ENCODE results near the gene NSMCE1.
"Not testable (repeated sequence)": the region's sequence is repeated elsewhere in the genome, so short reads cannot be mapped to it uniquely, and the experiment has no call there.

NSMCE1 gene

DNA sequence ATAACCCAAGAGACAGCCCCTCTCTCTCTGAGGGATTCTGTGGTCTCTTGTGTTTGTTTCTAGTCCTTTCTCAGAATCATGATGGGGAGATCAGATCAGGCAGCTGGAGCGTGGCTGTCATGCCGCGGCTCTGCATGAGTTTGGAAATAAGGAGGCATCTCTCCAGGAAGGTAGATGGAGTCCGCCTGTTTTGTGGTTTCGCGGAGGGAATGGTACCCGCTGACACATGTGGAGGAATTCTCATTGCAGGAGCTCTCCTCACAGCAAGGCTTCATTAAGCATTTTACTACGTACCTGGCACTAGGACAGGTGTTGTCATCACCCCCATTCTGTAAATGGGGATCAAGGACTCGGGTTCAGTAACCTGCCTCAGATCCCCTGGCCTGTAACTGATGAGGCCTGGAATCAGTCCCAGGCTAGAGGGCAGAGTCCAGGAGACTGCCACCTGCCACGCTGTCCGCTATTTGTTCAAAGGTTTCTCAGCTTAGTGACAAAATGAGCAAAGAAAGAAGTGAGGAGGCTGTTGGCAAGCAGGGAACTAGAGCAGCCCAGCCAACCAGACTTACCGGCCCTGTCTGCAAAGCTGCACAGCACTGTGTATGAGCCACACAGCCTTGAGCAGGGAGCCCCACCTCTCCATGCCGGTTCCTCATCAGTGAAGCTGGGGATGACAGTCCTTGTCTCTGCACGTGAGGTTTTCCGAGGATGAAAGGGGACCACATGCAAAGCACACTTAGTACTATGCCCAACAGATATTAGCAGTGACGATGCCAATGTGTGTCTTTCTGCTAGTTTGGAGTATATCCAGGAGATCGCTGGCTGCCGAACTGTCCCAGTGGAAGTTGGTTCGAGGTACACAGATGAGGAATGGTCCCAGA lies 54.2 kb downstream of the NSMCE1 start:
- H3K36me3 Mint-ChIP-seq (ENCODE audit: insufficient read depth) = peaks cover 13% of the 10 kb centered on the region
- no peaks in the 10 kb centered on the region for H3K27me3 Mint-ChIP-seq
- H3K4me3 Mint-ChIP-seq = no peak overlapping the region
- DNase-seq = no peak
- peaks cover 2 to 4% of the 10 kb centered on the region in 2 donors for H3K4me1 Mint-ChIP-seq (ENCODE audit: low read depth in 2 of 2)
- H3K9me3 Mint-ChIP-seq = no peaks in the 10 kb centered on the region
- peak overlapping the region in 1 of 2 donors; percentile 38 for H3K27ac Mint-ChIP-seq
- ATAC-seq (replicated peaks) = no peak

DNA sequence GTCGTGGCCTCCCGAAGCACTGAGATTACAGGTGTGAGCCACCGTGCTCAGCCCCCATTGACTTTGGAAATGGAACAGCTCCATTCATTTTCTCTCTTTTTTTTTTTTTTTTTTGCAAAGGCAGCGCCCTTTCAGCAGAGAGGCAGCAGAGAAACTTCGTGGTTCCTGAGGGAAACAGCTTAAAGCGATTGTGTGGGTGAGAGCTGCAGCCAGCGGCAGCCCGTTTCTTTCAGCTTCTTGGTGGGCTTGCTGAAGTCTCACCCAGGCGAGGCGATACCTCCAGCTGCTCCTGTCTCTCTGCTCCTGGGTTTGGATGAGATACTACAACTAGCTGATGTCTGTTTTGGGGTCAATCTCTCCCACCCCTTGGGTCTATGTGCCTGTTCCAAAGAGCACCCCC lies 57.5 kb downstream of the NSMCE1 start:
- no peaks in the 10 kb centered on the region for H3K9me3 Mint-ChIP-seq
- no peak overlapping the region for H3K27ac Mint-ChIP-seq

DNA sequence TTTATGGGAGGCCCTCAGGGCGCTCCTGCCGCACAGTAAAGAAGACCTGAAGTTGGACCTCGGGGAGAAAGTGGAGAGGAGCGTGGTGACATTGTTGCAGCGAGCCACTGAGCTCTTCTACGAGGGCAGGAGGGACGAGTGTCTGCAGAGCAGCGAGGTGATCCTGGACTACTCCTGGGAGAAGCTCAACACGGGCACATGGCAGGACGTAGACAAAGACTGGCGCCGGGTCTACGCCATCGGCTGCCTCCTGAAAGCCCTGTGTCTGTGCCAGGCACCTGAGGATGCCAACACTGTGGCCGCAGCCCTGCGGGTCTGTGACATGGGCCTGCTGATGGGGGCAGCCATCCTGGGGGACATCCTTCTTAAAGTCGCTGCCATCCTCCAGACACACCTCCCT lies 58.4 kb downstream of the NSMCE1 start:
- ATAC-seq (replicated peaks) (no peak), DNase-seq (no peak)
- Mint-ChIP-seq H3K4me3 (no peak overlapping the region), H3K27me3 (no peaks in the 10 kb centered on the region), H3K36me3 (ENCODE audit: insufficient read depth) (peaks cover 7% of the 10 kb centered on the region), H3K9me3 (no peaks in the 10 kb centered on the region), H3K27ac (no peak overlapping the region), H3K4me1 (ENCODE audit: low read depth in 2 of 2) (peaks cover 0 to 4% of the 10 kb centered on the region in 2 donors)

More for the DNA sequence above, 57.5 kb downstream of the NSMCE1 start:
- ATAC-seq (replicated peaks) = no peak
- Mint-ChIP-seq H3K4me1 (ENCODE audit: low read depth in 2 of 2) (peaks cover 2 to 4% of the 10 kb centered on the region in 2 donors), H3K36me3 (ENCODE audit: insufficient read depth) (peaks cover 9% of the 10 kb centered on the region), H3K27me3 (no peaks in the 10 kb centered on the region), H3K4me3 (no peak overlapping the region)
- no peak for DNase-seq

DNA sequence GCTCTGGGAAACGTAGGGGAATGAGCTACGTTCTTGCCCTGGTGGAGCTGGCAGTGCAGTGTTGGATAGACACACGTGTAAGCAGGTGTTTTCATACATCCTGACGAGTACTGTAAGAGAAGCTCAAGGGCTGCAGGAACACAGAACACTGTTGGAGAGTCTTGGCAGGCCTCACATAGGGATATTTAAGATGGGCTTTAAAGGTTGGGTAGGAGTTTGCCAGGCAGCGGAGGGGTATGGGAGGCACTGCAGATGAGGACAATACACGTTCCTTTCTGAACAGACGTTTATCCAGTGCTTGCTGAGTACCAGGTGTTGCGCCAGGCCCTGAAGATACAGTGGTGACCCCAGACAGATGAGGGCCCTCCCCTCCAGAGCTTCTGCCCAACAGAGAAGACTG lies 59.0 kb downstream of the NSMCE1 start:
- H3K27ac Mint-ChIP-seq = no peak overlapping the region

DNA sequence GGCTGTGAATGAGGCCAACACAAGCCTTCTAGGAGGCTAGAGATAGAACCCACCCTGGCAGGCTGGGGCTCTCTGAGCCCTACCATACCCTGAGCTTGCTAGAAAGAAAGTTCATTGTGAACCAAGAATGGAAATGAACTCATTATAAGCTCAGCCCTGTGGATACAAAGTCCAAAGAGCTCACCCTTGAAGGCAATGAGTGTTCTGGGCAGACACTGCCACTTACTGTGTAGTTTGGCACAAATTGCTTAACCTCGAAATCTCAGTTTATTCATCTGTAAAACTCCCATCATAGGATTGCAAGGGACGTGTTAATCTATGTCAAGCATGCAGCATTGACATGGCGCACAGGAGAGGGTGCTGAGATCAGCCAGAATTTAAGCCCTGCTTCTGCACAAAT lies 59.8 kb downstream of the NSMCE1 start:
- Mint-ChIP-seq H3K27me3 (no peaks in the 10 kb centered on the region), H3K9me3 (no peaks in the 10 kb centered on the region), H3K4me1 (ENCODE audit: low read depth in 2 of 2) (peaks cover 5 to 10% of the 10 kb centered on the region in 2 donors), H3K27ac (no peak overlapping the region), H3K36me3 (ENCODE audit: insufficient read depth) (peaks cover 12% of the 10 kb centered on the region), H3K4me3 (no peak overlapping the region)
- no peak for DNase-seq
- ATAC-seq (replicated peaks) = no peak

More for the DNA sequence above, 59.0 kb downstream of the NSMCE1 start:
- no peak overlapping the region for H3K4me3 Mint-ChIP-seq
- no peaks in the 10 kb centered on the region for H3K9me3 Mint-ChIP-seq
- peaks cover 0 to 4% of the 10 kb centered on the region in 2 donors for H3K4me1 Mint-ChIP-seq (ENCODE audit: low read depth in 2 of 2)
- H3K36me3 Mint-ChIP-seq (ENCODE audit: insufficient read depth) = peaks cover 7% of the 10 kb centered on the region
- no peaks in the 10 kb centered on the region for H3K27me3 Mint-ChIP-seq
- ATAC-seq (replicated peaks) (no peak), DNase-seq (no peak)

DNA sequence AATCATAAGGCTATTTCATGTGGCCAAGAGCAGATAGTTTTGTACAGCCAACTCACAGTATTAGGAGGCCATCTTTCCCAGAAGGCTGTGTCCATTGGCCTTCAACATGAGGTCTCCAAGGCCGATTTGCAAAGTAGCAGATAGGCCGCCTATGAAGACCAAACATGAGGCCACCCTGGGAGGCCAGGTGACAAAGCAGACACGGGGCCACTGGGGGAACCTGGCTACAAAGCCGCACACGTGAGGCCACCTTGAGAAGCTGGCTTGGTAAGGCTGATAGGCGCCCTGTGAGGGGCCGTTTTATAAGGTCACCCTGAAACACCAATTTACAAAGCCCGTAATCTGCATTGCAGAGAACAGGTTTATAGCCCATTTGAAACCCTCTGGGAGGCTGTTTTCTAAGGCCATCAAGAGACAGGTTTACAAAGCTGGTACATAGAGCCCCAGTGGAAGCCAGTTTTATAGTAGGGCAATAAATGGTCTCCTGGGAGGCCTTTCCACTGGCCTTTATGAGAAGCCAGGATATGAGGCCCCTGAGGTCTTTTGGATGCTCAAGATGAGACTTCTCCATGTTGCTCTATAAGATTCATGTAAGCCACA lies 60.4 kb downstream of the NSMCE1 start:
- DNase-seq = no peak
- peaks cover 18% of the 10 kb centered on the region for H3K36me3 Mint-ChIP-seq (ENCODE audit: insufficient read depth)
- H3K4me3 Mint-ChIP-seq = no peak overlapping the region
- no peak for ATAC-seq (replicated peaks)
- H3K9me3 Mint-ChIP-seq = no peaks in the 10 kb centered on the region
- H3K4me1 Mint-ChIP-seq (ENCODE audit: low read depth in 2 of 2) = peaks cover 7 to 13% of the 10 kb centered on the region in 2 donors
- H3K27ac Mint-ChIP-seq = no peak overlapping the region
- H3K27me3 Mint-ChIP-seq = no peaks in the 10 kb centered on the region

DNA sequence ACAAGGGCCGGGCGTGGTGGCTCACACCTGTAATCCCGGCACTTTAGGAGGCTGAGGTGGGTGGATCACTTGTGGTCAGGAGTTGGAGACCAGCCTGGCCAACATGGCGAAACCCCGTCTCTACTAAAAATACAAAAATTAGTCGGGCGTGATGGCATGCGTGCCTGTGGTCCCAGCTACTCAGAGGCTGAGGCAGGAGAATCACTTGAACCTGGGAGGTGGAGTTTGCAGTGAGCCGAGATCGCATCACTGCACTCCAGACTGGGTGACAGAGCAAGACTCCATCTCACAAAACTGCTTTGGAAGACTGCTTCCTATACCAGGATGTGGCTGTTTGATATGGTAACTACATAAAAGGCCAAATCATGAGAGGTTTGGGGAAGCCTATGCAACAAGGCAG lies 61.5 kb downstream of the NSMCE1 start:
- not testable (repeated sequence) for DNase-seq, H3K27ac Mint-ChIP-seq

DNA sequence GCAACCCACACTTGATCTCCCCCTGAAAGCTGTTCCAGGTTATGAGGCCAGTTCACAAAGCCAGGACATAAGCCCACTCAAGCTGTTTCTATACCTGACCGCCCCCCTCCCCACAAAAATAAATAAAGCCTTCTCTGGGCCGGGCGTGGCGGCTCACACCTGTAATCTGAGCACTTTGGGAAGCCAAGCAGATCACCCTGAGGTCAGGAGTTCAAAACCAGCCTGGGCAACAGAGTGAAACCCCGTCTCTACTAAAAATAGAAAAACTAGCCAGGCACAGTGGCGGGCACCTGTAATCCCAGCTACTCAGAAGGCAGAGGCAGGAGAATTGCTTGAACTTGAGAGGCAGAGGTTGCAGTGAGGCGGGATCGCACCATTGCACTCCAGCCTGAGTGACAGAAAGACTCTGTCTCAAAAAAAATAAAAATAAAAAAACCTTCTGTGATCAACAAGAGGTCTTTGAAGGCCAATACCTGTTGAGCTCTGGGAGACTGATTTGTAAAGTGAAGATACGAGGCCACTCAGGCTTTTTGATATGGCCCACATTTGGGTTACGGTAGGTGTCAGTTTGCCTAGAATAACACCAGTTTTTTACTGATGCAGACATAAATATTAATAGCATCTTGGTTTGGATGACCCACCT lies 63.0 kb downstream of the NSMCE1 start:
- H3K27ac Mint-ChIP-seq = no peak overlapping the region
- H3K9me3 Mint-ChIP-seq = no peaks in the 10 kb centered on the region
- DNase-seq (no peak), ATAC-seq (replicated peaks) (no peak)
- H3K4me3 Mint-ChIP-seq = no peak overlapping the region
- H3K27me3 Mint-ChIP-seq = no peaks in the 10 kb centered on the region
- peaks cover 23 to 24% of the 10 kb centered on the region in 2 donors for H3K4me1 Mint-ChIP-seq (ENCODE audit: low read depth in 2 of 2)
- peaks cover 12% of the 10 kb centered on the region for H3K36me3 Mint-ChIP-seq (ENCODE audit: insufficient read depth)

More for the DNA sequence above, 61.5 kb downstream of the NSMCE1 start:
- not testable (repeated sequence) for H3K27me3 Mint-ChIP-seq; H3K4me3 Mint-ChIP-seq; H3K9me3 Mint-ChIP-seq; ATAC-seq (replicated peaks)
- peaks cover 18% of the 10 kb centered on the region for H3K36me3 Mint-ChIP-seq (ENCODE audit: insufficient read depth)
- peaks cover 14 to 17% of the 10 kb centered on the region in 2 donors for H3K4me1 Mint-ChIP-seq (ENCODE audit: low read depth in 2 of 2)

DNA sequence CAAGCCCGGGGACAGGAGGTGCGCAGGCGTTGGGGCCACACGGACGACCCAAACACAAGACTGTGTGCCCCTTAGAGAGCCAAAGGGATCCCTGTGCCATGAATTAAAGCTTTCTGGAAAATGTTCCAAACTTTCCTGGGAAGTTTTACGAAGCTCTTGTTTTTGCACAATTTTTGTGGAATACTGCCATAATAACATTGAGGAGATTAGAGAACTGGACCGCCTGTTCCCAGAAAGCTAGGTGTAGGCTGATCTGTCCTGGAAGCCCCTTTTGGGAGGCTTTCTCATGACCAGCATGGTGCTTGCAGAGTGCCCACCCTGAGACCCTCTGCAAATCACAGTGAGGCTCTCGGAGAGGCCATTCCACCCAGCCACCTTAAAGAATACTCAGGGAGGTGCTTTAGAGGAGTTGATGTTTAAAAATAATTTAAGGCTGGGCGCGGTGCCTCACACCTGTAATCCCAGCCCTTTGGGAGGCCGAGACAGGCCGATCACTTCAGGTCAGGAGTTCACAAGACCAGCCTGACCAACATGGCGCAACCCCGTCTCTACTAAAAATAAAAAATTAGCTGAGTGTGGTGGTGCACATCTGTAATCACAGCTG lies 64.2 kb downstream of the NSMCE1 start:
- H3K9me3 Mint-ChIP-seq = no peaks in the 10 kb centered on the region
- peaks cover 12% of the 10 kb centered on the region for H3K36me3 Mint-ChIP-seq (ENCODE audit: insufficient read depth)
- peaks cover 34% of the 10 kb centered on the region in 2 donors for H3K4me1 Mint-ChIP-seq (ENCODE audit: low read depth in 2 of 2)
- DNase-seq = no peak
- ATAC-seq (replicated peaks) = no peak
- no peaks in the 10 kb centered on the region for H3K27me3 Mint-ChIP-seq
- peak overlapping the region; percentile 86 to 89 for H3K4me3 Mint-ChIP-seq
- peak overlapping the region; percentile 96 to 97 for H3K27ac Mint-ChIP-seq

DNA sequence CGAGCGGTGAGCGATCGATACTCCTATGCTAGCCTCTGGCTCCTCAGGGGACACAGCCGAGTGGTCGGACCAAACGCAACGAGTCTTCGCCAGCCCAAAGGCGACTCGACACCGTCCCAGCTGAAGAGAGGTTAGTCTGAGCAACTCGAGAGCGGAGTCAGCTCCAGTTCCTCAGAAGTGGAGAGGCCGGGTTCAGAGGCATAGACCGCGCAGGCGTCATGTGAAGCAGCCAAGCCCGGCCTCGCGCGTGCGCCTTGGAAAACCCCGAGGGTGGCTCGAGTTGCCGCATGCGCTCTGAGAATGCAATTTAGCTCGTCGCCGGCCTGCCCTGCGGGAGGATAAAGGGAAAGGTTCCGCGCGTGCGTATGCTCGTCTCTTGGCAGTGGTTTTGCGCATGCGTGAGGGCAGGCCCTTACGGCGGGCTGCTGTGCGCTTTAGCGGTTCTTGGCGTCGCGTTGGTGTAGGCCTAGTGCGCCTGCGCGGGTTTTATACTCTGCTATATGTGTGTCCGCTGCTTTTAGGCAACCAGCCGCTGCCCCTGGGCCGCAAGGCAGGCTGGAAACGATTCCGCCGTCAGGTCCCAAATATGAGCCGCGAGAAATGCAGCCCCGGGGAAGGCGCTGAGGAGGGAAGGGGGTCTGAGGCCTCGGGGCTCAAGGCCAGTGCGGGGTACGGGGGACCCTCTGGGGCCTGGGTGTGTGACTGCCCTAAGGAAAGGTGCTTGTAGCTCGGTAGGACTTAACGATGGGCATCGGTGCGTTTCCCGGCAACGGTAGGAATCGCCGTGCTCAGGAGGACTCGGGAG lies 64.9 kb downstream of the NSMCE1 start, which contains the start of gene KDM8:
TSS of gene KDM8 (plus strand) at position 20 of the 805 bp plus-strand sequence. CDS start 6,598 bp downstream, outside the sequence.
- H3K27me3 Mint-ChIP-seq = no peaks in the 10 kb centered on the region
- H3K4me3 Mint-ChIP-seq = peak within 1 kb of the TSS; percentile 86 to 89
- H3K36me3 Mint-ChIP-seq (ENCODE audit: insufficient read depth) = peaks cover 12% of the 10 kb centered on the region
- DNase-seq (peak; percentile 98 to 99 (median 99)), ATAC-seq (replicated peaks) (peak; percentile 76)
- peak within 1 kb of the TSS; percentile 96 to 97 for H3K27ac Mint-ChIP-seq
- peaks cover 39 to 41% of the 10 kb centered on the region in 2 donors for H3K4me1 Mint-ChIP-seq (ENCODE audit: low read depth in 2 of 2)
- H3K9me3 Mint-ChIP-seq = no peaks in the 10 kb centered on the region

DNA sequence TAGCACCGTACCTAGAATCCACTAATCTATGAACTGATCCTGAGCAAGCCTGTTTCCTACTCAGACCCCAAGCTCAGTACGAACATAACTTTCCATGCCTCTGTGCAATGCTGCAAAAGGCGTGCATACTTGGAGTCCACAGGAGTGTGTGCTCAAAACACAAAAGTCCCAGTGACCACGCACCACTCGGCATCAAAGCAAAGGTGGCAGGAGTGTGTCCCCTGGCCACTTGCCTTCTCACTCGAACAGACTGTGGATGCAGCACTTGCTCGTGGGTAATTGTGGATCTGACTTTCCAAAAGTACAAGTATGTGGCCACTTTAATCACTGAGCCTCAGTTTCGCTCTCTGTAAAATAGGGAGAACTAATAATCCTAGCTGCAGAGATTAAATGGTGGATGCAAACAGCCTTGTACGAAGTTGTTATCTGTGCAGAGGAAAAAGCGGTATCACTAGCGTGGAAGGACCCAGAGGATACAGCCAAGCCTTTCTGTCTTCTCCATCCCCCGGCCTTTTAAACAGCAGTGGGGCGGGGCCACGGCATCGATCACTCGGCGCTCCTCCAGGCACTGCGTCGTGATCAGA lies 65.6 kb downstream of the NSMCE1 start:
- peaks cover 12% of the 10 kb centered on the region for H3K36me3 Mint-ChIP-seq (ENCODE audit: insufficient read depth)
- peak overlapping the region; percentile 86 to 89 for H3K4me3 Mint-ChIP-seq
- peak overlapping the region; percentile 96 to 97 for H3K27ac Mint-ChIP-seq
- peak; percentile 77 for ATAC-seq (replicated peaks)
- H3K9me3 Mint-ChIP-seq = no peaks in the 10 kb centered on the region
- H3K27me3 Mint-ChIP-seq = no peaks in the 10 kb centered on the region
- DNase-seq = peak in 1 of 3 experiments; percentile 87
- H3K4me1 Mint-ChIP-seq (ENCODE audit: low read depth in 2 of 2) = peaks cover 43 to 48% of the 10 kb centered on the region in 2 donors

DNA sequence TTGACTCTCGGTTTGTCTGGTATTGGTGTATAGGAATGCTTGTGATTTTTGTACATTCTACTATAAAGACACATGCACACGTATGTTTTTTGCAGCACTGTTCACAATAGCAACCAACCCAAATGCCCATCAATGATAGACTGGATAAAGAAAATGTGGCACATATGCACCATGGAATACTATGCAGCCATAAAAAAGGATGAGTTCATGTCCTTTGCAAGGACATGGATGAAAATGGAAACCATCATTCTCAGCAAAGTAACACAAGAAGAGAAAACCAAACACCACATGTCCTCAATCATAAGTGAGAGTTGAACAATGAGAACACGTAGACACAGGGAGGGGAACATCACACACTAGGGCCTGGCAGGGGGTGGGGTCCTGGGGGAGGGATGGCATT lies 67.7 kb downstream of the NSMCE1 start:
- DNase-seq; H3K27me3 Mint-ChIP-seq; H3K9me3 Mint-ChIP-seq; ATAC-seq (replicated peaks): not testable (repeated sequence)
- Mint-ChIP-seq H3K27ac (peak overlapping the region in 1 of 2 donors; percentile 90), H3K36me3 (ENCODE audit: insufficient read depth) (peaks cover 12% of the 10 kb centered on the region), H3K4me3 (peak overlapping the region; percentile 65 to 71), H3K4me1 (ENCODE audit: low read depth in 2 of 2) (peaks cover 56 to 67% of the 10 kb centered on the region in 2 donors)
